Fibroblast of skin of back (primary cell): ENCODE measurements around the gene COL3A1. TPM values are rescaled to one million over a fixed set of nuclear protein-coding genes. Genes with fewer than 3 reads are reported as not detected.

ENCODE experiments used
- DNase-seq: peaks from one replicate; pipeline ENCODE4 v3.0.0-alpha.2; 2013
- polyA plus RNA-seq, 2 experiments: library from polyadenylated mRNA; unstranded; fragments of 120-200 nt; gene quantifications; one replicate each; pipeline ENCODE4 v1.2.1, GENCODE V29; 2013; ENCODE audit not compliant: insufficient read length in 2 of 2

The COL3A1 gene
- 1,590 TPM for polyA plus RNA-seq (2013, experiment 1 of 2; ENCODE audit: insufficient read length)
- polyA plus RNA-seq (2013, experiment 2 of 2; ENCODE audit: insufficient read length) = 2,628 TPM

GRCh38 chr2:188974164-188974563 lies at the start of gene COL3A1:
TSS of gene COL3A1 (plus strand) at chr2:188974373. CDS start at chr2:188974490, 117 bp downstream.
- peak; percentile 86 for DNase-seq

GRCh38 chr2:188928643-188929042 lies 45.5 kb upstream of the COL3A1 start:
- no peak for DNase-seq

- peak; percentile 21 for DNase-seq
These were observed 42.8 kb upstream of the COL3A1 start for GRCh38 chr2:188931361-188931760.

DNA sequence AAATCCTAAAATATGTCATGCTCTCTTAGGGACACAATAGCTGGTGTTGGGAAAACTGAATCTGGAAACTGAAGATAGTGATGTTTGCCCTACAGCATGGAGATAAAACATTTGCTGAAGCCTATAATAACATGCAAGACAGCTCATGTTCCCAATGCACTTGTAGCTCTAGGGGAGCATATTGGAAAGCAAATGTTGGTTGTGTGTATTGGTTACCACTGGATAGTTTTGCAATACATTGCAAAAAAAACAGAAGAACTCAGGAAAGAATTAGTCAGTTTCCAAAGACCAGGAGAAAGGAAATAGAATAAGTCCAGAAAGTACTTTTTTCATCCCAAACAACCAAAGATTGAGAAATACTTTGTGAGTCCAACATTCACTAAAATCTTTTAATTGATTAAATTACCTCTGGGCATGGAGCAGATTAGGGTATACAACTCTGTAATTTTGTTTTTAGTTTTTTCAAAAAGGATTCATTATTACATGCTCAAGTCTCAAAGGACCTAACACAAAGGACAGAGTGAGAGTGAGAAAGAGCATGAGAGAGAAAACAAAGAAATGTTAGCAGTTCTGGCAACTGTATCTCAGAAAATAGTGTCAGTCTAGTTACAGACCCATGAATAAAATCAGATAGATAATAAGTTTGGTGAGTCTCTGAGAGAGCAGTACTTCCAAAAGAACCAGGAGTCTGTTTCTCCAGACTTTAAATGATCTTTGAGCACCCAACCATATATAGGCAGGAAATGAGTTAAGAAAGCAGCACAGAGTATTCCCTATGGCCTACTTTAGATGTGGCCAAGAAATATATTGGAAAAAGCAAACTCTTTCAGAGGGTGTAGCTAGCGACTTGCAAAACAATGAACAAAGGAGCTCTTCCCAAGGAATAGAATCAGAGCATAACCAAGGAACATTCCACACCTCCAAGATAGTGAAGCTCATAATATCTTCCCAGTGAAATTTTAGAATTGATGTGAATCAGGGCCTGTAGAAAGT lies 36.6 kb upstream of the COL3A1 start:
- peak; percentile 60 for DNase-seq

DNA sequence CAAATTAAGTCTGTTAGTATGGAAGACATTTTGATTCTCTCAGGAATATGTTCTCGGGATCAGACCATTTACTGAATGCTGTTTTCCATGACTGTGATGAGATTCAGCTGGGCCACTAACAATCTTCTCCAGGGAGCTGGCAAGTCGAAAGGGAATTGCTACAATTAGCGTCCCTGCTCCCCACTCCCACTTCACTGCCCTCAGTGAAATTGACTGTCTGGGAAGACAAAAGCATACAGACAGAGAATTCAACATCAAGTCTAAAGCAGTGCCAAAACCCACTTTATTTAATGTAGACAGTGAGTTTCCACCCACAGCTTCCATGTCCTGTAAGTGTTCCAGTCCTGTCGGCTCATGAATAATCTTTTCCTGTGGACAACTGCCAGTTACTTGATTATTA lies 34.0 kb upstream of the COL3A1 start:
- DNase-seq = no peak

GRCh38 chr2:188944442-188944841 lies 29.7 kb upstream of the COL3A1 start:
- no peak for DNase-seq

- no peak for DNase-seq
These were observed 24.9 kb upstream of the COL3A1 start for GRCh38 chr2:188949046-188949818.

DNA sequence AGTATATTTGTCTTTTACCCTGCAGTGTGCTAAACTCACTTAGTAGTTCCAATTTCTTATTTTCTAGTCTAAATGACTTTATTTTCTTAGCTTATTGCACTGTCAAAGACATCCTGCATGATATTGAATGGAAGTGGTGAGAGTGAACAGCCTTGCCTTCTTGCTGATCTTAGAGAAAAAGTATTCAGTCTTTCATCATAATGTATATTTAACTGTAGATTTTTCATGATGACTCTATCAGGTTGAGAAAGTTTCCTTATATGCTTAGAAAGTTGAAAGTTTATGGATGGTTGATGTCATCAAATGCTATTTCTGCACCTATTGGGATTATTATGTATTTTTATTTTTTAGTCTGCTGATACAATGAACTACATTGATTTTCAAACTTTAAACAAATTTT lies 21.3 kb upstream of the COL3A1 start:
- DNase-seq = no peak

DNA sequence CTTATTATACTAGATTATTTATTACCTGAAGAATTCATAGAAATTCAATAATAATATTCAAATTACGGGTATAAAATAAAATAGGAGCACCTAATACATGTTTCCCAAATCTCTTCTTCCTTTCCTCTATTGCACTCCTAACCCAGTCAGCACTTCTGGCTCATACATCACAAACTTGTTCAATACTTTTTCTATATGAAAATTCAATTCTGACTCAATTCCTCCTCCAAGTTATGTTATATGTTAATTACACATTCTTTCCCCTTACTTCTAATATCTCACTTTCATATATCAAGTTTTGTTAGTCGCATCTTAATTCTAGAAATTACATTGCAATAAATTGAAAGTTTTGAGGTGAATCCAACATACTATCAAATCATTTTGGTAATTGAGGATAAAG lies 17.9 kb upstream of the COL3A1 start:
- no peak for DNase-seq

DNA sequence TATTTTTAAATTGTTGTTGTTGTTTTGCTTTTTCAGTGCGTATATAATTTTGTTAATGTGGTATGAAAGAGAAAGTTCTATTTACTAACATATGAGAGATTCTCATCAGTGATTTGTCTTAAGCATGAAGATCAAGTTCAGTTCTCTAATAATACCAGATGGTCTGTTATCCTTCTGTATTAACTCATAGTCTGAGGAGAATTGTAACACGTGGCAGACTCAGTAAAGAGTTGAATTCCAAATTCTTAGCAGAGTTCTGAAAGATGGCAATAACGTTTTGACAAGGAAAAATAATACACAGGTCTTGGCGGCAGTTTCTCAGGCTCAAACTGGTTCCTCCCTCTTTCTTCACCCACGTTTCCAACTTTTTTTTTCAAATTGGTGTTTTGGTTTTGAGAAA lies 17.2 kb upstream of the COL3A1 start:
- DNase-seq = no peak

DNA sequence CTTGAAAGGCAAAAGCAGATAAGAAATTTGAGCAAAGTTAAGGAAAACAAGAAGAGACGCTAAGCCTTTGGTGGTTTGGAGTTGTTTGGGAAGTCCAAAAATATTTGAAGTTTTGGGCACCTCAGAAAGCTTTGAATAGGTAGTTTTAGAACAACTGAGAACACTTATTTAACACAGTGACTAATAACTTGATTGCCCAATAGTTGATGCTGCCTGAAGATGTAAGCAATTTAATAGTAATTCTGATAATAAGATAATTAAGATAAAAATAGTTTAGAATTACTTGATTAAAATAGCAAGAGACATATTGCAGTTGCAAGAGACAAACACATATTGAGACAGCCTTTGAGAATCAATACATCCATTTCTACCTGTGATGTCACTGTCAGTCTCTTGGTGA lies 16.5 kb upstream of the COL3A1 start:
- DNase-seq = no peak

DNA sequence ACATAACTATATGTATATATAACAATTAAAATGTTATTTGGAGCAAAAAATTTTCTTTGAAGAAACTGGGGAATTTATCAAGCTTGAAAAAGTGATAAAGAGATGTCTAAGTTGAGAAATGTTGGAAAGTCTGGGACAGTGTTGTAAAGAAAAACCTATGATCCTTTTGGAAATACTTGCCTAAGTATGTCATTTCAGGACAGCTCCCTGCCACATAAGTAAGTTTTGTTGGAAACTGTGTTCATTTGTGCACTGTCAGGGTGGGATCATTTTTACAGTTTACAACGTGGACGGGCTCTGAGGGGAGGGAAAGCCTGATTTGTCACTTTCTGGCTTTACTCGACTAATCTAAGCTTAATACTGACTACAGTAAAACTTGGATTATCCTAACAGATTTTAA lies 10.4 kb upstream of the COL3A1 start:
- no peak for DNase-seq

- no peak for DNase-seq
These were observed 9.1 kb upstream of the COL3A1 start for GRCh38 chr2:188964976-188965546.

DNA sequence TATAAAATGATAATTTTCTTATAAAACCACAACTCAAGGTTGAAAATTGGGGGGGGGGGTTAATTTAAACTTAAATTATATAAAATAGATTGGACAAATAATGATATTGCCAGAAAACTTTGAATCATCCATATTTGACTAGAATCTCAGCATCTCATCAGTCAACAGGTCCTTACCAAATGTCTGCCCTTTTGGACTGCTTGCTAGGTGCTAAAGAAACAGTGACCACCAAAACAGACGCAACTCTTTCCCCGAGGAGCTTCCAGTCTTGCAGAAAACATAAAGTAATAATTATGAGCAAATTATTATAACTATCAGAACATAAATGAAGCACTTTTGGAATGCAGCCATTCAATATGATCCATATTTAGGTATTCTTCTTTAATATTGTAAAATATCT lies 8.6 kb upstream of the COL3A1 start:
- no peak for DNase-seq

- DNase-seq = no peak
These were observed 8.0 kb upstream of the COL3A1 start for GRCh38 chr2:188966079-188966571.

DNA sequence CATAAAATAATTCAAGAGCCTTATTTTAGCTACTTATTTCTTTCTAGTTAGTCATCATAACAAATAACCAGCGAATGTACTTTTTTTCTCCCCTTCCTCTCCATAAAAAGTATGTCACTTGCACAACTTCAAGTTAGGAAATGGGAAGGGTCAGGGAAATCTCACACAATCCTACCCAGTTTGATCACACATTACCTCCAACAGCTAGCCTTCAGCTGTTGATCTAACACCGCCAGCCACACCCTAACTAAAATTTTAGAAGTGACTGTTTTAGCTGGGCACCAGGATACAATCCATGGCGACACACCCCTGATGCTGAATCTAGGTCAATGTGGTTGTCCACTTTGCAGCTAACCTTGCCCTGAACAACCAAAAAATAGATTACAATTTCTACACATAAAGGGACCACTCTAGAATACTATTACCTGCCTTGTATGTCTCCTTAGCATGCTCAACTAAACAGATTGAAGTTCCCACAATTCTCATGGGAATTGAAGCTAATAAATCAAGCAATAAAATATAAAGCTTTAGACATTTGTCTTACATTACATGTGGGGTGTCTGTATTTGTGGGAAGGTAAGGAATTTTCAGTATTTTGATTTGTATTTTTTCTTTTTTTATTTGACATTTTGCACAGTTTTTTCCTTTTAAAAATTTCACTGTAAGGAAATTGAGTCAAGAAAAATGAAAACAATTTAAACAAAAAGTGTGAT lies 7.3 kb upstream of the COL3A1 start:
- no peak for DNase-seq

DNA sequence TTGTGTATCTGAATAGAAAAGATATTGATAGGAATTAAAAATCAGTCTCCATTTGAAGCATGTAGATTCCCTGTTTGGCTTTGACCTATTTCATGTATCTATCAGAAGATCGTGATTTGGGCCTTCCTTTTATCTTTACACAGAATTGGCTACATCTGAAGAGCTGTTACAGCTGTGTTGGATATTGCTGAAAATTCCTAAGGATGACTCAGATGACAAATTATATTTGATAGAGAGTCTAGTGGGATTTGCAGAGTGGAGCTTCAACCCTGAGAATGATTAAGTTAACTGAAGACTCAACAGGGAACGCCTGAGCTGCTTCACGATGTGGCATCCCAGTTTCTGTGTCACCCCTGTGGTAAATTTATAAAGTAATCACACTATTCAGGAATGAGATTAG lies 4.9 kb upstream of the COL3A1 start:
- peak; percentile 83 for DNase-seq

GRCh38 chr2:188969651-188970050 lies 4.5 kb upstream of the COL3A1 start:
- no peak for DNase-seq

DNA sequence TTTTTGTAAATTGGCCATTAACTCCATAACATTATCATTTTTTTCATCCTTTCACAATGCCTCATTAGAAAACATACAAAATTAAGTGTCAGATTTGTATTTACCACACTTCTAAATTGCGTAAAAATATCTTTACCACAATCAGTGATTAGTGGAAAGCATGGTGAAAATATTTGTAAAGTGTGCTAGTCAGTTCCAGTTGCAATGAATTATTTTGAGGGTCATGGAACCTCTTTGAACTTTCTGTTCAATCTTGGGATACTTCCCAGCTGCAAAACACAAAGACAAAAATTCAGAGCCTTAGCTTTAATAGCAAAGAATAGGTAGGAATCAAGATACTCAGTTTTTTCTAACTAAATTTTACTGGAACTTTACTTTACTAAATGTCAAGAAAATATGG lies 4.0 kb upstream of the COL3A1 start:
- DNase-seq = no peak

GRCh38 chr2:188971432-188971861 lies 2.7 kb upstream of the COL3A1 start:
- DNase-seq = no peak

DNA sequence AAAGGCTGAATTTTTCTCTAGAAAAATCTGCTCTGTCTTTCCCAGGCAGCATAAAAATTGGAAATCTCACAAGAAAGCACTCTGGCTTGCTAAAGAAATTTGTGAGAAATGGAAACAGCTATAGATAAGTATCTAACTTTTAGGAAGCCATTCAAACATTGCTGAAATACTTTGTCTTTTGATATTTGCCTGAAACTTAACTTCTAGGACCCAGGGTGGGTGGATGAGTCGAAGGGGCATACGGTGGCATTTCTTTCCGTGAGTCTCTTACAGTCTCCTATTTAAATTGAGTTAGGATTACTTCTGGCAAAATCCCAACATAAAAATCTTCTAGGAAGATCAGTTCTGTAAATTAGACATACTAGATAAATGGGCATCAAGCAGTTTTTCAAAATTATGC lies 532 bp upstream of the COL3A1 start:
- no peak for DNase-seq

DNA sequence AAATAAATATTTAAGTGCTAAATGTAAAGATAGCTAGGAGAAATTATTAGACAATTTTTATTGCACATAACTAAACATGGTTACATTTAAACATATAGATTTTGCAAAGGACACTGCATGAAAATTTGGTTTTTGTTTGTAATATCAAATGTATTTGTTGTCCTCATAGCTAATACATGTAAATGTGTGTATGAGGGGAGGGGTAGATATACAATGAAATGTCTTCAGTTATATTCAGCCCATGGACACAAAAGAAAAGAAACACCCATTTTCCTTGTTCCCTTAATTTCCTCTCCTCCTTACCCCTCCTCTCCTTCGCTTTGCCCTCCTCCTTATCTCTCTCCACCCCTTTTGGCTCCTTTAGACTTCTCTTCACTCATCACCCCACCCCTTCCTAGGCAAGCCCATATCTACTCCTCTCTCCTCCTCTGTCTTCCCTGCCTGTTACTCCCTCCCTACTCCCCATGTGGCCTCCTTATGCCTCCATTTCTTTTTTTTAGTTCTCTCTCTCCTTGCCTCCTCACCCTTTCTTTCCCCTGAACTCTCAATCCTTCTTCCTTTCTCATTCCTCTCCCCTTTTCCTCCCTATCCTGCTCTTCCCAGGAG lies 1.4 kb downstream of the COL3A1 start:
- DNase-seq = peak; percentile 97
